Keratinocyte (primary cell): ENCODE measurements around the gene RAB27B. TPM values are rescaled to one million over a fixed set of nuclear protein-coding genes. Genes with fewer than 3 reads are reported as not detected.

Source experiments
- DNase-seq: peaks from one replicate; pipeline ENCODE4 v3.0.0-alpha.2; 2011; ENCODE audit warnings: low read depth, missing footprints, low spot score
- FAIRE-seq: peaks from 2 replicates; lab custom pipeline; 2011; peaks lifted over from hg19 to GRCh38; lab: Jason Lieb, UNC
- H2AFZ ChIP-seq: 2 replicates; pipeline ENCODE4 v1.6.0; 2012; ENCODE audit warnings: low read length, control low read depth, inconsistent platforms; ENCODE audit not compliant: control insufficient read depth
- H3K27ac ChIP-seq: 2 replicates; pipeline ENCODE4 v1.5.1; 2011; ENCODE audit warnings: low read length; ENCODE audit not compliant: control insufficient read depth, insufficient read depth
- H3K27me3 ChIP-seq: 3 replicates; pipeline ENCODE4 v1.6.0; 2011; ENCODE audit warnings: low read length; ENCODE audit not compliant: control insufficient read depth, insufficient read depth; ENCODE audit errors: extremely low read depth
- H3K36me3 ChIP-seq, 2 experiments: 2 replicates in 1 of 2; 3 replicates in 1 of 2; pipeline ENCODE4 v1.5.1; 2011; ENCODE audit warnings: low read length in 2 of 2, mild to moderate bottlenecking in 1 of 2; ENCODE audit not compliant: control insufficient read depth in 2 of 2, insufficient read depth in 2 of 2; ENCODE audit errors: extremely low read depth in 1 of 2
- H3K4me1 ChIP-seq: 3 replicates; pipeline ENCODE4 v1.5.1; 2011; ENCODE audit warnings: low read length; ENCODE audit not compliant: control insufficient read depth, insufficient read depth; ENCODE audit errors: extremely low read depth
- H3K4me2 ChIP-seq: 3 replicates; pipeline ENCODE4 v1.6.0; 2011; ENCODE audit warnings: low read depth, low read length; ENCODE audit not compliant: control insufficient read depth, insufficient read depth; ENCODE audit errors: extremely low read depth
- H3K4me3 ChIP-seq, 3 experiments: fragments of 200-600 bp in 1 of 3; sonication (generic) in 1 of 3; 2 replicates in 2 of 3; 3 replicates in 1 of 3; pipeline ENCODE4 v1.5.1; 2011 to 2016; ENCODE audit warnings: low read length in 3 of 3, mild to moderate bottlenecking in 3 of 3, control low read depth in 2 of 3, inconsistent platforms in 1 of 3, low read depth in 1 of 3, mixed read lengths in 1 of 3, mixed run types in 1 of 3, moderate library complexity in 1 of 3; ENCODE audit not compliant: control insufficient read depth in 2 of 3, insufficient read depth in 2 of 3; ENCODE audit errors: extremely low read depth in 1 of 3
- H3K79me2 ChIP-seq: 2 replicates; pipeline ENCODE4 v1.6.0; 2012; ENCODE audit warnings: low read length; ENCODE audit not compliant: control insufficient read depth, insufficient read depth
- H3K9ac ChIP-seq: 3 replicates; pipeline ENCODE4 v1.6.0; 2011; ENCODE audit warnings: low read length; ENCODE audit not compliant: control insufficient read depth, insufficient read depth; ENCODE audit errors: extremely low read depth
- H3K9me1 ChIP-seq: 3 replicates; pipeline ENCODE4 v1.6.0; 2011; ENCODE audit warnings: low read length; ENCODE audit not compliant: control insufficient read depth, insufficient read depth; ENCODE audit errors: extremely low read depth
- H3K9me3 ChIP-seq: 2 replicates; pipeline ENCODE4 v1.5.1; 2012; ENCODE audit warnings: low read depth, low read length; ENCODE audit not compliant: control insufficient read depth
- H4K20me1 ChIP-seq: 3 replicates; pipeline ENCODE4 v1.6.0; 2011; ENCODE audit warnings: low read length; ENCODE audit not compliant: control insufficient read depth, insufficient read depth; ENCODE audit errors: extremely low read depth
- CTCF ChIP-seq, 3 experiments: IDR thresholded peaks in 1 of 3; conservative IDR thresholded peaks in 1 of 3; optimal IDR thresholded peaks in 1 of 3; 2 replicates in 2 of 3; 3 replicates in 1 of 3; pipeline versions ENCODE3 to v1.5.1; 2011; ENCODE audit warnings: low read length in 3 of 3, mild to moderate bottlenecking in 3 of 3, moderate library complexity in 2 of 3, control low read depth in 1 of 3, inconsistent platforms in 1 of 3; ENCODE audit not compliant: insufficient read depth in 2 of 3; ENCODE audit errors: extremely low read depth in 1 of 3
- EZH2 ChIP-seq: IDR thresholded peaks from one replicate; pipeline ENCODE4 v1.6.1; 2012; ENCODE audit warnings: inconsistent platforms, mild to moderate bottlenecking, low read length, moderate library complexity
- dilution Hi-C: fragments of 300-500 bp; cut with MboI; formaldehyde crosslinking; loops from one replicate; pipeline ENCODE4 v1.7.0; 2020; ENCODE audit warnings: low sequenced_read_pairs; ENCODE audit not compliant: extremely low pct_ligation_motif_present
- polyA plus RNA-seq, 5 experiments: library from polyadenylated mRNA; depleted of rRNA in 3 of 5; stranded (reverse) in 3 of 5; stranded (forward) in 1 of 5; unstranded in 1 of 5; fragments of >200 nt; gene quantifications; 1 replicate in 1 of 5; 2 replicates in 3 of 5; 3 replicates in 1 of 5; pipeline versions ENCODE4 v1.2.1 to v1.2.3, GENCODE V29; 2011 to 2012; ENCODE audit warnings: missing spikeins in 2 of 5, low read depth in 1 of 5, low replicate concordance in 1 of 5

The RAB27B gene
- polyA plus RNA-seq, 1 donor (not counting 4 experiments of a cell fraction or from before 2014, with no cell fraction given), result 4.2 TPM

- dilution Hi-C loops, result no loop called here
- Histone ChIP-seq H3K9me1 (no peaks in the 10 kb centered on the region), H3K4me2 (no peak overlapping the region), H3K79me2 (no peaks in the 10 kb centered on the region), H3K9me3 (no peaks in the 10 kb centered on the region), H3K4me1 (no peaks in the 10 kb centered on the region), H3K4me3 (no peak overlapping the region), H3K9ac (no peak overlapping the region), H3K36me3 (no peaks in the 10 kb centered on the region), H2AFZ (no peak overlapping the region), H3K27ac (no peak overlapping the region), H3K27me3 (no peaks in the 10 kb centered on the region), H4K20me1 (no peaks in the 10 kb centered on the region)
- TF ChIP-seq EZH2, result no peak
- TF ChIP-seq CTCF (optimal IDR thresholded peaks at IDR 0.05 in 1 of 3, IDR thresholded peaks at IDR 0.05 in 1 of 3, conservative IDR thresholded peaks at IDR 0.05 in 1 of 3; ENCODE audit: extremely low read depth in 1 of 3, insufficient read depth in 2 of 3, low read length in 3 of 3), result no peak
- FAIRE-seq (no peak), DNase-seq (no peak)
Observed at GRCh38 chr18:54867131-54867530, 38.9 kb downstream of the RAB27B start.

- H3K9ac ChIP-seq, result no peak overlapping the region
- no peak for TF ChIP-seq CTCF (optimal IDR thresholded peaks at IDR 0.05 in 1 of 3, IDR thresholded peaks at IDR 0.05 in 1 of 3, conservative IDR thresholded peaks at IDR 0.05 in 1 of 3; ENCODE audit: extremely low read depth in 1 of 3, insufficient read depth in 2 of 3, low read length in 3 of 3)
- no peak for TF ChIP-seq EZH2
- dilution Hi-C loops, result no loop called here
- no peak overlapping the region for H2AFZ ChIP-seq
- H3K79me2 ChIP-seq, result no peaks in the 10 kb centered on the region
- H3K4me1 ChIP-seq, result peaks cover 6% of the 10 kb centered on the region
- no peaks in the 10 kb centered on the region for H3K36me3 ChIP-seq
- no peaks in the 10 kb centered on the region for H3K27me3 ChIP-seq
- H4K20me1 ChIP-seq, result no peaks in the 10 kb centered on the region
- no peak overlapping the region for H3K4me2 ChIP-seq
- no peak for FAIRE-seq
- DNase-seq, result no peak
- H3K9me3 ChIP-seq, result no peaks in the 10 kb centered on the region
- no peak overlapping the region for H3K27ac ChIP-seq
- no peak overlapping the region for H3K4me3 ChIP-seq
- no peaks in the 10 kb centered on the region for H3K9me1 ChIP-seq
Observed at GRCh38 chr18:54871231-54871630, 43.0 kb downstream of the RAB27B start.
